Fibroblast of peridontal ligament (primary cell): Measurements from ENCODE around the gene POLR2J3.
"Not testable (repeated sequence)": the region's sequence is repeated elsewhere in the genome, so short reads cannot be mapped to it uniquely, and the experiment has no call there.

ENCODE experiments used
- DNase-seq: peaks from one replicate; pipeline ENCODE4 v3.0.0-alpha.2; 2010; ENCODE audit errors: extremely low read depth

Gene POLR2J3

GRCh38 chr7:102583495-102583894 is 11.1 kb upstream of the POLR2J3 start:
- DNase-seq: not testable (repeated sequence)

GRCh38 chr7:102581722-102582121 is 9.3 kb upstream of the POLR2J3 start:
- not testable (repeated sequence) for DNase-seq

- DNase-seq: not testable (repeated sequence)
Observed at GRCh38 chr7:102578486-102578885, 6.1 kb upstream of the POLR2J3 start.

GRCh38 chr7:102577315-102578240 is 5.2 kb upstream of the POLR2J3 start:
- DNase-seq: not testable (repeated sequence)

- not testable (repeated sequence) for DNase-seq
Observed at GRCh38 chr7:102576363-102576762, 4.0 kb upstream of the POLR2J3 start.

GRCh38 chr7:102574607-102575006 is 2.2 kb upstream of the POLR2J3 start:
- DNase-seq: not testable (repeated sequence)

- not testable (repeated sequence) for DNase-seq
Observed at GRCh38 chr7:102568620-102569019, 3.8 kb downstream of the POLR2J3 start.

GRCh38 chr7:102550808-102551422 is 21.5 kb downstream of the POLR2J3 start, which contains the start of gene SPDYE2:
TSS of gene SPDYE2 (plus strand) at chr7:102551226. CDS start at chr7:102553256, 2,030 bp downstream.
- not testable (repeated sequence) for DNase-seq

GRCh38 chr7:102546353-102546752 is 26.0 kb downstream of the POLR2J3 start:
- DNase-seq: not testable (repeated sequence)

- DNase-seq: not testable (repeated sequence)
Observed at GRCh38 chr7:102545288-102545687, 27.1 kb downstream of the POLR2J3 start.

- not testable (repeated sequence) for DNase-seq
Observed at GRCh38 chr7:102544372-102544771, 28.0 kb downstream of the POLR2J3 start.

- DNase-seq: not testable (repeated sequence)
Observed at GRCh38 chr7:102543596-102543995, 28.8 kb downstream of the POLR2J3 start, which contains the start of gene UPK3BL2. TSS of gene UPK3BL2 (minus strand) at chr7:102543696. CDS start at chr7:102543636, 60 bp downstream.

GRCh38 chr7:102542771-102543170 is 29.6 kb downstream of the POLR2J3 start:
- DNase-seq: not testable (repeated sequence)

- DNase-seq: not testable (repeated sequence)
Observed at GRCh38 chr7:102542083-102542482, 30.3 kb downstream of the POLR2J3 start.

GRCh38 chr7:102540604-102541003 is 31.8 kb downstream of the POLR2J3 start:
- DNase-seq: not testable (repeated sequence)

GRCh38 chr7:102535062-102535615 is 37.2 kb downstream of the POLR2J3 start:
- not testable (repeated sequence) for DNase-seq

- not testable (repeated sequence) for DNase-seq
Observed at GRCh38 chr7:102532127-102532526, 40.3 kb downstream of the POLR2J3 start.

GRCh38 chr7:102531583-102531982 is 40.8 kb downstream of the POLR2J3 start:
- not testable (repeated sequence) for DNase-seq

- DNase-seq: not testable (repeated sequence)
Observed at GRCh38 chr7:102527822-102528793, 44.3 kb downstream of the POLR2J3 start.

- not testable (repeated sequence) for DNase-seq
Observed at GRCh38 chr7:102527182-102527581, 45.2 kb downstream of the POLR2J3 start.

- not testable (repeated sequence) for DNase-seq
Observed at GRCh38 chr7:102524803-102525202, 47.6 kb downstream of the POLR2J3 start.
